SK-N-SH (cell line): ENCODE results near the gene CFDP1. TPM values are rescaled to one million over a fixed set of nuclear protein-coding genes. Genes with fewer than 3 reads are reported as not detected.

Experiments
- CTCF ChIA-PET: fragments of 300-600, 350-600 bp; formaldehyde crosslinking; extraction: SDS; loops from one replicate; lab custom pipeline; 2021; lab: Yijun Ruan, JAX
- POLR2A ChIA-PET: fragments of 350-600 bp; sonication (Branson Sonifier 250); formaldehyde crosslinking; extraction: SDS; loops from one replicate; lab custom pipeline; 2020; ENCODE audit warnings: antibody characterized with exemption, inconsistent platforms; lab: Yijun Ruan, JAX
- DNase-seq: peaks from one replicate; pipeline ENCODE4 v3.0.0; 2012
- H2AFZ ChIP-seq: fragments of 200-600 bp; sonication (generic); 2 replicates; pipeline ENCODE4 v1.8.1; 2016; ENCODE audit warnings: antibody characterized with exemption, mild to moderate bottlenecking, low read depth
- H3F3A ChIP-seq: fragments of 200-600 bp; sonication (generic); replicated peaks from 2 replicates; pipeline ENCODE3; 2016; ENCODE audit warnings: antibody characterized with exemption, mild to moderate bottlenecking; ENCODE audit not compliant: insufficient read depth
- H3K27ac ChIP-seq, 2 experiments: fragments of 200-500 bp in 1 of 2; fragments of 200-600 bp in 1 of 2; sonication (Bioruptor generic) in 1 of 2; sonication (generic), shearing (Covaris generic) in 1 of 2; 2 replicates each; pipeline versions ENCODE4 v1.5.1 to v1.6.1; 2014 to 2016; ENCODE audit warnings: low read depth in 2 of 2, inconsistent platforms in 1 of 2, low read length in 1 of 2, mild to moderate bottlenecking in 1 of 2, mixed read lengths in 1 of 2
- H3K27me3 ChIP-seq: fragments of 200-600 bp; sonication (generic), shearing (Covaris generic); 2 replicates; pipeline ENCODE4 v1.6.1; 2016; ENCODE audit warnings: mixed run types; ENCODE audit not compliant: insufficient read depth
- H3K36me3 ChIP-seq, 2 experiments: fragments of 200-500 bp in 1 of 2; fragments of 200-600 bp in 1 of 2; sonication (Bioruptor generic) in 1 of 2; sonication (generic) in 1 of 2; replicated peaks in 1 of 2; 2 replicates each; pipeline versions ENCODE3 to v1.5.1; 2014 to 2016; ENCODE audit warnings: low read length in 1 of 2, mild to moderate bottlenecking in 1 of 2; ENCODE audit not compliant: insufficient read depth in 2 of 2, control insufficient read depth in 1 of 2
- H3K4me1 ChIP-seq, 2 experiments: fragments of 200-500 bp in 1 of 2; fragments of 200-600 bp in 1 of 2; sonication (Bioruptor generic) in 1 of 2; sonication (generic), shearing (Covaris generic) in 1 of 2; 2 replicates each; pipeline versions ENCODE4 v1.5.1 to v1.6.1; 2014 to 2016; ENCODE audit warnings: low read depth in 1 of 2, low read length in 1 of 2, mixed run types in 1 of 2; ENCODE audit not compliant: insufficient read depth in 2 of 2, control insufficient read depth in 1 of 2
- H3K4me2 ChIP-seq: fragments of 200-600 bp; sonication (generic), shearing (Covaris generic); 2 replicates; pipeline ENCODE4 v1.6.1; 2017; ENCODE audit warnings: mixed run types
- H3K4me3 ChIP-seq, 2 experiments: fragments of 200-500 bp in 1 of 2; fragments of 200-600 bp in 1 of 2; sonication (Bioruptor generic) in 1 of 2; sonication (generic), shearing (Covaris generic) in 1 of 2; 2 replicates each; pipeline versions ENCODE4 v1.5.1 to v1.8.1; 2014 to 2016; ENCODE audit warnings: low read depth in 2 of 2, inconsistent platforms in 1 of 2, low read length in 1 of 2, mild to moderate bottlenecking in 1 of 2, mixed read lengths in 1 of 2, moderate library complexity in 1 of 2
- H3K79me2 ChIP-seq: fragments of 200-600 bp; sonication (generic); 2 replicates; pipeline ENCODE4 v1.8.1; 2017; ENCODE audit warnings: mild to moderate bottlenecking; ENCODE audit not compliant: insufficient read depth
- H3K9ac ChIP-seq: fragments of 200-600 bp; sonication (generic); 2 replicates; pipeline ENCODE4 v1.6.1; 2017; ENCODE audit warnings: mixed run types
- H3K9me2 ChIP-seq: fragments of 200-600 bp; sonication (generic); 2 replicates; pipeline ENCODE4 v1.6.1; 2017; ENCODE audit warnings: mixed run types
- H3K9me3 ChIP-seq: fragments of 200-600 bp; sonication (generic); 2 replicates; pipeline ENCODE4 v1.6.1; 2017; ENCODE audit warnings: mixed run types, mild to moderate bottlenecking, moderate library complexity
- H4K20me1 ChIP-seq: fragments of 200-600 bp; sonication (generic); 2 replicates; pipeline ENCODE4 v1.6.1; 2017; ENCODE audit warnings: mild to moderate bottlenecking, mixed run types; ENCODE audit not compliant: insufficient read depth
- CHD2 ChIP-seq: fragments of 150-350 bp; IDR thresholded peaks from 2 replicates; pipeline ENCODE4 v1.6.1; 2018; ENCODE audit warnings: low read length; ENCODE audit not compliant: partially characterized antibody
- CTCF ChIP-seq: fragments of 200-600 bp; sonication (generic); IDR thresholded peaks from 2 replicates; pipeline ENCODE4 v1.6.1; 2017; ENCODE audit warnings: antibody characterized with exemption, mild to moderate bottlenecking, moderate library complexity
- ELF1 ChIP-seq: IDR thresholded peaks from 2 replicates; pipeline ENCODE4 v1.4.0; 2012
- EP300 ChIP-seq, 2 experiments: IDR thresholded peaks; 2 replicates each; pipeline versions ENCODE4 v1.4.0 to v1.6.1; 2012; ENCODE audit warnings: borderline replicate concordance in 1 of 2, low read depth in 1 of 2, low read length in 1 of 2
- EZH2phosphoT487 ChIP-seq: fragments of 200-600 bp; sonication (generic); IDR thresholded peaks from 2 replicates; pipeline ENCODE4 v1.6.1; 2017; ENCODE audit warnings: low read depth, mixed run types, mild to moderate bottlenecking, antibody characterized with exemption, moderate library complexity, borderline replicate concordance
- FOXJ3 ChIP-seq: sonication (generic); formaldehyde crosslinking; IDR thresholded peaks from 2 replicates; pipeline ENCODE4 v1.5.1; 2020; ENCODE audit warnings: mild to moderate bottlenecking, missing genetic modification reagents
- FOXM1 ChIP-seq: IDR thresholded peaks from 2 replicates; pipeline ENCODE4 v1.4.0; 2012; ENCODE audit warnings: low read depth, mild to moderate bottlenecking
- GABPA ChIP-seq: IDR thresholded peaks from 2 replicates; pipeline ENCODE4 v1.4.0; 2012; ENCODE audit warnings: low read depth, mild to moderate bottlenecking
- GATA2 ChIP-seq: sonication (generic); formaldehyde crosslinking; IDR thresholded peaks from 2 replicates; pipeline ENCODE4 v1.5.0; 2020; ENCODE audit warnings: mild to moderate bottlenecking, missing genetic modification reagents
- MAX ChIP-seq: IDR thresholded peaks from 2 replicates; pipeline ENCODE4 v1.4.0; 2012; ENCODE audit warnings: low read depth
- MEF2A ChIP-seq: IDR thresholded peaks from 2 replicates; pipeline ENCODE4 v1.4.0; 2012; ENCODE audit warnings: low read depth, borderline replicate concordance
- MXI1 ChIP-seq: IDR thresholded peaks from 2 replicates; pipeline ENCODE4 v1.6.1; 2012; ENCODE audit warnings: mild to moderate bottlenecking, low read depth, low read length, improper control_type of control experiment
- RCOR1 ChIP-seq: fragments of 150-350 bp; IDR thresholded peaks from 2 replicates; pipeline ENCODE4 v1.6.1; 2017; ENCODE audit warnings: antibody characterized with exemption, low read length
- REST ChIP-seq: IDR thresholded peaks from 2 replicates; pipeline ENCODE4 v1.6.1; 2012; ENCODE audit warnings: mild to moderate bottlenecking, low read depth, low read length, moderate library complexity
- SIN3A ChIP-seq: IDR thresholded peaks from 2 replicates; pipeline ENCODE4 v1.6.1; 2012; ENCODE audit warnings: low read depth, mild to moderate bottlenecking, low read length, moderate library complexity, borderline replicate concordance
- SMC3 ChIP-seq: IDR thresholded peaks from 2 replicates; pipeline ENCODE4 v1.6.1; 2012; ENCODE audit warnings: low read depth, low read length, improper control_type of control experiment
- TAF1 ChIP-seq: IDR thresholded peaks from 2 replicates; pipeline ENCODE4 v1.6.1; 2012; ENCODE audit warnings: low read depth, mild to moderate bottlenecking, low read length, moderate library complexity, borderline replicate concordance
- TCF12 ChIP-seq: IDR thresholded peaks from 2 replicates; pipeline ENCODE4 v1.4.0; 2012
- TEAD4 ChIP-seq: IDR thresholded peaks from 2 replicates; pipeline ENCODE4 v1.4.0; 2012; ENCODE audit warnings: mild to moderate bottlenecking, borderline replicate concordance; ENCODE audit not compliant: insufficient read depth
- YY1 ChIP-seq: IDR thresholded peaks from 2 replicates; pipeline ENCODE4 v1.4.0; 2012; ENCODE audit warnings: low read depth, mild to moderate bottlenecking
- WGBS: methylation state at CpG from one replicate; pipeline ENCODE4 v1.1.6; 2017; ENCODE audit warnings: low lambda C conversion rate; 5-methylcytosine and 5-hydroxymethylcytosine counted together
- polyA plus RNA-seq, 3 experiments: library from polyadenylated mRNA; depleted of rRNA; stranded (reverse); fragments of >200 nt; gene quantifications; 2 replicates each; pipeline ENCODE4 v1.2.3, GENCODE V29; 2012
- TF ChIP-seq, protein P1 (sequence below): IDR thresholded peaks from 2 replicates; pipeline ENCODE4 v1.4.0; 2012; ENCODE audit warnings: low read depth, borderline replicate concordance
- TF ChIP-seq, protein P2 (sequence below): IDR thresholded peaks from 2 replicates; pipeline ENCODE4; 2012

CFDP1 gene
- polyA plus RNA-seq, 1 of the 3 experiments (the other 2 are of a cell fraction), result 46.0 TPM

DNA sequence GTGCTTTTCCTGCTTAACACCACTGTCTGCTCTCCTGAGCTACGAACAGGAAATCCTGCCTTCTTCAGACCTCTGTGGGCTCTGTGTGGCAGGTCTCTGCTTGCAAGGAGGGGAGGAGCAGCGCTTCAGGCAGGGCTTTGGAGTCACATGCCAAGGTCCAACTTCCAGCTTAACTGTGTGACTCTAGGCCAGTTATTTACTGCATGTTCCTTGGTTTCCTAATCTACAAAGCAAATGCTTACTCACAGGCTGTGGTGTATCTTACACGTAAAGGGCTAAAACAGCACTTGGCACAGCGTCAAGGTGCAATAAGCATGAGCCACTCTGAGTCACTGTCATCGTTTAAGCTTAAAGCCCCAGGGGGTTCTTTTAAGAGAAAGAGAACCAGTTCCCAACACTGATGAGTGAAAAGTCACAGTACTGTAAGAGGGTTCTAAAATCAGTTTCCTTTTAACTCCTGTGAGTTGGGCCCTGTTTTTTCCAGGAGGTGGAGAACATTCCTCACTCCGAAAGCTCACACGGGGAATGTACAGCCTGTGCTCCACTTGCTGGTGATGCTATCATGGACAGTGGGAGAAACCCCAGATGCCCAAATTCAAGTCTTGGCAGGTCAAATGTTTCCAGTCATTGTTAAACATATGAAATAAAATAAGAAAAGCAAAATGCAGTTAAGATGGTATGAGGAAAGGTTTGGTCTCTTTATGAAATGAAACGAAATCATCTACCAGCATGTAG, 127.8 kb downstream of the CFDP1 start:
- CTCF ChIA-PET, result interaction anchor here (0.8 to 2.7 kb wide), 7 partner anchors 17 to 106 kb away, joined by 3 to 13 read pairs (median 4); no protein-coding TSS in a partner anchor
- H3K9ac ChIP-seq, result peak overlapping the region; percentile 79
- H3K27me3 ChIP-seq, result no peaks in the 10 kb centered on the region
- H2AFZ ChIP-seq, result no peak overlapping the region
- H3K4me2 ChIP-seq, result peak overlapping the region; percentile 70
- peaks cover 2 to 21% of the 10 kb centered on the region in 2 experiments for H3K36me3 ChIP-seq
- DNase-seq, result peak; percentile 54
- WGBS, result 6% methylated on average over 7 of the region's 8 CpGs
- peak overlapping the region in 1 of 2 experiments; percentile 25; a peak in 2 of 4 replicates for H3K4me3 ChIP-seq
- peaks cover 33% of the 10 kb centered on the region for H3F3A ChIP-seq
- H3K27ac ChIP-seq, result peak overlapping the region; percentile 92 to 99
- no peaks in the 10 kb centered on the region for H4K20me1 ChIP-seq
- no peaks in the 10 kb centered on the region; the same call in 1 of the 2 replicates for H3K79me2 ChIP-seq
- no peaks in the 10 kb centered on the region for H3K9me3 ChIP-seq
- no peaks in the 10 kb centered on the region for H3K9me2 ChIP-seq
- POLR2A ChIA-PET, result interaction anchor here (1.0 to 1.8 kb wide), 2 partner anchors 10 to 16 kb away, joined by 3 read pairs; no protein-coding TSS in a partner anchor
- peaks cover 22 to 42% of the 10 kb centered on the region in 2 experiments for H3K4me1 ChIP-seq
- TF ChIP-seq GABPA (peak; percentile 52), ELF1 (no peak; the same call in 1 of the 2 replicates), FOXJ3 (CRISPR knock-in tag) (no peak), EZH2phosphoT487 (no peak), TAF1 (no peak), MAX (peak; percentile 90), MXI1 (no peak), TCF12 (peak; percentile 88), SIN3A (peak; percentile 64; the same call in 1 of the 2 replicates), RCOR1 (0 out of 2 replicates have a peak, but pooled peaks have one; percentile 18), CHD2 (no peak), EP300 (IDR thresholded peaks at IDR 0.05; ENCODE audit: borderline replicate concordance in 1 of 2, low read depth in 1 of 2, low read length in 1 of 2) (peak in 1 of 2 experiments; percentile 89; a peak in 2 of 4 replicates), TEAD4 (peak; percentile 12; the same call in 1 of the 2 replicates), CTCF (peak; percentile 24; the same call in 1 of the 2 replicates), YY1 (no peak), REST (no peak), MEF2A (peak; percentile 37; the same call in 1 of the 2 replicates), FOXM1 (peak; percentile 44; the same call in 1 of the 2 replicates), SMC3 (0 out of 2 replicates have a peak, but pooled peaks have one; percentile 7), GATA2 (peak; percentile 51; the same call in 1 of the 2 replicates)
- TF ChIP-seq, protein P1, sequence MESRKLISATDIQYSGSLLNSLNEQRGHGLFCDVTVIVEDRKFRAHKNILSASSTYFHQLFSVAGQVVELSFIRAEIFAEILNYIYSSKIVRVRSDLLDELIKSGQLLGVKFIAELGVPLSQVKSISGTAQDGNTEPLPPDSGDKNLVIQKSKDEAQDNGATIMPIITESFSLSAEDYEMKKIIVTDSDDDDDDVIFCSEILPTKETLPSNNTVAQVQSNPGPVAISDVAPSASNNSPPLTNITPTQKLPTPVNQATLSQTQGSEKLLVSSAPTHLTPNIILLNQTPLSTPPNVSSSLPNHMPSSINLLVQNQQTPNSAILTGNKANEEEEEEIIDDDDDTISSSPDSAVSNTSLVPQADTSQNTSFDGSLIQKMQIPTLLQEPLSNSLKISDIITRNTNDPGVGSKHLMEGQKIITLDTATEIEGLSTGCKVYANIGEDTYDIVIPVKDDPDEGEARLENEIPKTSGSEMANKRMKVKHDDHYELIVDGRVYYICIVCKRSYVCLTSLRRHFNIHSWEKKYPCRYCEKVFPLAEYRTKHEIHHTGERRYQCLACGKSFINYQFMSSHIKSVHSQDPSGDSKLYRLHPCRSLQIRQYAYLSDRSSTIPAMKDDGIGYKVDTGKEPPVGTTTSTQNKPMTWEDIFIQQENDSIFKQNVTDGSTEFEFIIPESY, result 0 out of 2 replicates have a peak, but pooled peaks have one; percentile 58
- TF ChIP-seq, protein P2, sequence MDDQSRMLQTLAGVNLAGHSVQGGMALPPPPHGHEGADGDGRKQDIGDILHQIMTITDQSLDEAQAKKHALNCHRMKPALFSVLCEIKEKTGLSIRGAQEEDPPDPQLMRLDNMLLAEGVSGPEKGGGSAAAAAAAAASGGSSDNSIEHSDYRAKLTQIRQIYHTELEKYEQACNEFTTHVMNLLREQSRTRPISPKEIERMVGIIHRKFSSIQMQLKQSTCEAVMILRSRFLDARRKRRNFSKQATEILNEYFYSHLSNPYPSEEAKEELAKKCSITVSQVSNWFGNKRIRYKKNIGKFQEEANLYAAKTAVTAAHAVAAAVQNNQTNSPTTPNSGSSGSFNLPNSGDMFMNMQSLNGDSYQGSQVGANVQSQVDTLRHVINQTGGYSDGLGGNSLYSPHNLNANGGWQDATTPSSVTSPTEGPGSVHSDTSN, result peak; percentile 54; the same call in 1 of the 2 replicates
